GM10248 (cell line): Measurements from ENCODE around the gene CELF5.
"Not testable (repeated sequence)": the region's sequence is repeated elsewhere in the genome, so short reads cannot be mapped to it uniquely, and the experiment has no call there.

Experiments used
- CTCF ChIA-PET: fragments of 300-600 bp; sonication (Branson Sonifier 250); formaldehyde crosslinking; extraction: SDS; loops from one replicate; lab custom pipeline; 2021; ENCODE audit warnings: antibody characterized with exemption; lab: Yijun Ruan, JAX
- POLR2A ChIA-PET: fragments of 350-650 bp; sonication (Branson Sonifier 250); formaldehyde crosslinking; extraction: SDS; loops from one replicate; lab custom pipeline; 2020; ENCODE audit warnings: antibody characterized with exemption; lab: Yijun Ruan, JAX
- DNase-seq: peaks from one replicate; pipeline ENCODE4 v3.0.0; 2012; ENCODE audit errors: extremely low spot score
- TF ChIP-seq, protein P1 (sequence below): IDR thresholded peaks from 2 replicates; pipeline ENCODE4 v1.5.1; 2012; ENCODE audit warnings: mild to moderate bottlenecking, low read depth; ENCODE audit errors: extremely low read depth, missing control alignments, control extremely low read depth

The CELF5 gene

DNA sequence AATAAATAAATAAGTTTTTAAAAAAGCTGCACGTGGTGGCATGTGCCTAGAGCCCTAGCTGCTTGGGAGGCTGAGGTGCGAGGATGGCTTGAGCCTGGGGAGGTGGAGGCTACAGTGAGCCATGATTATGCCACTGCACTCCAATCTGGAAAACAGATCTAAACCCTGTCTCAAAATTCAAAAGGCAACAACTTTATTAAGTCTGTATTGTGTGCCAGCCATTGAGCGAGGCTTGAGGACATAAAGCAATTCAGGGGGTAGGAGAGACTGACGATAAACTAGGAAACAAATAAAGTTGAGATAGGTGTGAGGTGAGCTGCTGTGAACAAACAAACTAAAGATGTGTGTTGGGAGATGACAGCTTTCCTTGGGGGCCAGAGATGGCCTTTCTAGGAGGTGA, 8.7 kb downstream of the CELF5 start:
- DNase-seq = no peak
- TF ChIP-seq, protein P1, sequence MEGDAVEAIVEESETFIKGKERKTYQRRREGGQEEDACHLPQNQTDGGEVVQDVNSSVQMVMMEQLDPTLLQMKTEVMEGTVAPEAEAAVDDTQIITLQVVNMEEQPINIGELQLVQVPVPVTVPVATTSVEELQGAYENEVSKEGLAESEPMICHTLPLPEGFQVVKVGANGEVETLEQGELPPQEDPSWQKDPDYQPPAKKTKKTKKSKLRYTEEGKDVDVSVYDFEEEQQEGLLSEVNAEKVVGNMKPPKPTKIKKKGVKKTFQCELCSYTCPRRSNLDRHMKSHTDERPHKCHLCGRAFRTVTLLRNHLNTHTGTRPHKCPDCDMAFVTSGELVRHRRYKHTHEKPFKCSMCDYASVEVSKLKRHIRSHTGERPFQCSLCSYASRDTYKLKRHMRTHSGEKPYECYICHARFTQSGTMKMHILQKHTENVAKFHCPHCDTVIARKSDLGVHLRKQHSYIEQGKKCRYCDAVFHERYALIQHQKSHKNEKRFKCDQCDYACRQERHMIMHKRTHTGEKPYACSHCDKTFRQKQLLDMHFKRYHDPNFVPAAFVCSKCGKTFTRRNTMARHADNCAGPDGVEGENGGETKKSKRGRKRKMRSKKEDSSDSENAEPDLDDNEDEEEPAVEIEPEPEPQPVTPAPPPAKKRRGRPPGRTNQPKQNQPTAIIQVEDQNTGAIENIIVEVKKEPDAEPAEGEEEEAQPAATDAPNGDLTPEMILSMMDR = no peak
- ChIA-PET CTCF (interaction anchor here (1.4 kb wide), 1 partner anchor 23 kb away, joined by 3 read pairs; no protein-coding TSS in a partner anchor), POLR2A (no interaction called here)

DNA sequence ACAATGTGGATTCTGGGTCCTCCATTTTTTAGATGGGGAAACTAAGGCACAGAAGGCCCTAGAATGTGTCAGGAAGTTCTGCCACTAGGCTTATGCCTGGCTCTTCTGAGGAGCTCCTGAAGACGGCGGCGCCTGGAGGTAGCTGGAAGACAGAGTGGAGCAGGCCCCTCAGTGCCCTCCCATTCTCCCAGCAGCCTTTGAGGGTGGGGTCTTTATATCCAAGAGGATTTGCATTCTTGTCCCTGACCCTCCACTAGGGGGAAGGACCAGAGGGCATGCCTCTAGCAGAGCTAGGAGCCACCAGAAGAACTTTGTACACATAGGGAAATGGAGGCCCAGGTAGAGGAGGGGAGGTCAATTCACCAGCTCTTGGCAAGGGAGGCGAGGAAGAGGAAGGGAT, 9.4 kb downstream of the CELF5 start:
- CTCF ChIA-PET = interaction anchor here (1.4 kb wide), 1 partner anchor 23 kb away, joined by 3 read pairs; no protein-coding TSS in a partner anchor
- TF ChIP-seq, protein P1 = no peak
- DNase-seq = no peak
- POLR2A ChIA-PET = no interaction called here

DNA sequence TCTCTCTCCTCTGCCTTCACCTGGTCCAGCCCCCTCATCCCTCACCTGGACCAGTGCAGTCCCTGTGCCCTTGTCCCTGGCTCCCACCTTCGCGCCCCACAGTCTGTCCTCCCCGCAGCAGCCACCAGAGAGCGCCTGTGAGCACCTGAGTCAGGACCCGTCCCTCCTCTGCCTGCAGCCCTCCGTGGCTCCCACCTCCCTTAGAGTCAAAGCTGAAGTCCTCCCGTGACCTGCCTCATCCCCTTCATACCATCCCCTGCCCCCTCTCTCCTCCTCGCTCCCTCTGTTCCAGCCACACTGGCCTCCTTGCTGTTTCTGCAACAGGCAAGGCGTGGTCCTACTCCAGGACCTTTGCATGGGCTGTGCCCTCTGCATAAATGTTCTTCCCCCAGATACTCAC, 10.3 kb downstream of the CELF5 start:
- ChIA-PET POLR2A (no interaction called here), CTCF (interaction anchor here (0.6 kb wide), 1 partner anchor 131 kb away, joined by 3 read pairs; no protein-coding TSS in a partner anchor)
- TF ChIP-seq, protein P1 = peak; percentile 46

DNA sequence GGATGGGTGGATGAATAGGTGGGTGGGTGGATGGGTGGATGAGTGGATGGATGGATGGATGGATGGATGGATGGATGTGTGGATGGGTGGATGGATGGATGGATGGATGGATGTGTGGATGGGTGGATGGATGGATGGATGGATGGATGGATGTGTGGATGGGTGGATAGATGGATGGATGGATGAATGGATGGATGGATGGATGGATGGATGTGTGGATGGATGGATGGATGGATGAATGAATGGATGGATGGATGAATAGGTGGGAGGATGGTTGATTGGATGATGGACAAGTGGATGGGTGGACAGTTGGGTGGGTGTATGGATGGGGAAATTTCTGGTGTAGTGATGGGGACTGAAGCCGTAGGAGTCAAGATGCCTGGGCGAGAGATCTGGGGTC, 11.1 kb downstream of the CELF5 start:
- POLR2A ChIA-PET, CTCF ChIA-PET: not testable (repeated sequence)

More for the DNA sequence above, 10.3 kb downstream of the CELF5 start:
- DNase-seq = no peak

DNA sequence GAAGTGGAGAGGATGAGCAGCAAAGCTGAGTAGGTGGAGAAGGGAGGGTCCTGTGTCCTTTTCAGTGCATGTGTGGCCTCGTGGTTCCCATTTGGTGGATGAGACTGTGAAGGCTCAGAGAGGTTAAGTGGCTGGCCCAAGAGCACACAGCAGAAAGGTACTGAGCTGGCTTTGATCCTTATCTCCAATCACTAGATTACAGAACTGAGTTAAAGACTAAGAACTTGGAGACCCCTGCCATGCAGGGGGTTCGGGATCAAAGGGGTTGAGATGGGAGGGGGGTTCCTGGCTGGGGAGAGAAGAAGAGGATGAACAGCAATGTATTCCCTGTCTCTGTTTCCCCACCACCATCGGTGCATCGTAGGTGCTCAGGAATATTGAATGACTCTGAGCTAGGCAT, 11.8 kb downstream of the CELF5 start:
- TF ChIP-seq, protein P1 = no peak
- POLR2A ChIA-PET = no interaction called here
- no peak for DNase-seq
- CTCF ChIA-PET = interaction anchor here (2.3 kb wide), 1 partner anchor 12 kb away, joined by 6 read pairs; the partner anchor contains the start of gene CELF5

More for the DNA sequence above, 11.1 kb downstream of the CELF5 start:
- DNase-seq = not testable (repeated sequence)

DNA sequence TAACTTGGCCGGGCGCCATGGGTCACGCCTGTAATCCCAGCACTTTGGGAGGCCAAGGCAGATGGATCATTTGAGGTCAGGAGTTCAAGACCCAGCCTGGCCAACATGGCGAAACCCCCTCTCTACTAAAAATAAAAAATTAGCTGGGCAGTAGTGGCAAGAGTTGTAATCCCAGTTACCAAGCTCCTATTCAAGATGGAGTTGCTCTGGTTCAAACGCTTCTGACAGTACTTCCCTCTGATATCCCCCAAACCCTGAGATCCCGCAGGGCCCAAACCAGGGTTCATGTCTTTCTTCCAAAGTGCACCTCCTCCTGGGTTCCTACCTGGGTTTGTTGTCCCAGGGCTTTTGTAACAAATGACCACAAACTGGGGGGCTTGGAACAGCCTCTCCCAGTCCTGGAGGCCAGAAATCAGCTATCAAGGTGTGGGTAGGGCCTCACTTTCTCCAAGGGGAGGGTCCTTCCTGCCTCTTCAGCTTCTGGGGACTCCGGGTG, 13.7 kb downstream of the CELF5 start:
- DNase-seq = no peak
- CTCF ChIA-PET = interaction anchor here (1.0 to 2.3 kb wide), 3 partner anchors 11 to 14 kb away, joined by 3 to 6 read pairs (median 6); partner anchors contain the start of gene CELF5
- TF ChIP-seq, protein P1 = no peak
- POLR2A ChIA-PET = no interaction called here

DNA sequence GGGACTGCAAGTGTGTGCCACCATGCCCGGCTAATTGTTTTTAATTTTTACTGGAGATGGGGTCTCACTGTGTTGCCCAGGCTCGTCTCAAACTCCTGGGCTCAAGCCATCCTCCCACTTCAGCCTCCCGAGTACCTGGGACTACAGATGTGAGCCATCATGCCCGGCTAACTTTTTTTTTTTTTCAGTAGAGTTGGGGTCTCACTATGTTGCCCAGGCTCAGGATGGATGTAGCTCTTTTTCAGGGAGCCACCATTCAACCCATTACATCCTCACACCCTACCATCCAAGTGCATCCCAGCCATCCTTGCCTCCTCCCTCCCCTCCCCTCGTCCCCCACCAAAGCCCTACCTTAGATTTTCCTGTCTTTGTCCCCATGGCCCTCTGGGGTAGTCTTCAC, 14.9 kb downstream of the CELF5 start:
- TF ChIP-seq, protein P1 = no peak
- POLR2A ChIA-PET = no interaction called here

More for the DNA sequence above, 14.9 kb downstream of the CELF5 start:
- no peak for DNase-seq
- CTCF ChIA-PET = interaction anchor here (0.7 to 1.7 kb wide), 4 partner anchors 9 to 65 kb away, joined by 3 to 6 read pairs (median 3); no protein-coding TSS in a partner anchor
